ENCODE results near the gene CACNG3. TPM values are rescaled to one million over a fixed set of nuclear protein-coding genes. Genes with fewer than 3 reads are reported as not detected.

CACNG3 gene
- total RNA-seq: not detected

DNA sequence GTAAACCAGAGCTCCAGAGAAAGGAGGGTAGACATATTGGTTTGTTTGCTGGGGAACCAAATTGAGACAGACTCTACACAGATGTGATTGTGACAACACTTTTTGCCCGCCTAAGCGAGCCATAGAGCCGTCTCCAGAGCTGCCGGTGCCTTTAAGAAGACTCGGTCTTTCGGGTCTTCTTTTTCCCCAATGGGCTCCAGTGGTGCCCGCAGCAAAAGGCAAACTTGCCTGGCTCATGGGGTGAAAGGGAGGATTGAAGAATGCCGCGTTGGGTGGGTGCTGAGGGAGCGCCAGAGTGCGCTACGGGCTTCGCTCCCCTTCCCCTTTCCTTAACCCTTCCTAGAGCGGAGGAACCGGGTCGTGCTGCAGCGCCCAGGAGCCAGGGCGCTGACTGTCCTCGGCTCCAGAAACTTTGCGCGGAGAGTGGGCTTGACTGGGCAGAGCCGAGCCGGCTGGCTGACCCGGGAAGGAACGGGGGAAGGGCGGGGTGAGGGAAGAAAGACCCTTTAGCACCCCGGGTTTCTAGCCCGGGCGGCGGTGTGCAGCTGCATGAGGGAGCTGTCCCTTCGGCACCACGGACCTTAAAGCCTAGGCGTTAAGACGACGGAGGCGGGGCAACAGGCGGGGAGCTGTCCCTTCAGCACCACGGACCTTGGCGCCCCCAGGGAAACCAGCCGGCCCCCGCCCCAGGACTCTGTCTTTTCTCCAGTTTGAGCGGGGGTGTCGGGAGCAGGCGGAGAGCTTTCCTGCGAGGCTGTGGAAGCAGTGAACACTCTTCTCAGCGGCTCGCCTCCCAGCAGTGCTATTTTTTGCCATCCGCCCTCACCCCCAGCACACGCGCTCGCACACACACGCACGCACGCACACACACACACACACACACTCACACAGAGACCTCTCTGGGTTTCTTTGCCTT, at the start of gene CACNG3:
TSS of gene CACNG3 (plus strand) at position 880 of the 916 bp plus-strand sequence. CDS start 420 bp downstream, outside the sequence.
- H3K27me3 ChIP-seq: peaks cover 5% of the 10 kb centered on the region

DNA sequence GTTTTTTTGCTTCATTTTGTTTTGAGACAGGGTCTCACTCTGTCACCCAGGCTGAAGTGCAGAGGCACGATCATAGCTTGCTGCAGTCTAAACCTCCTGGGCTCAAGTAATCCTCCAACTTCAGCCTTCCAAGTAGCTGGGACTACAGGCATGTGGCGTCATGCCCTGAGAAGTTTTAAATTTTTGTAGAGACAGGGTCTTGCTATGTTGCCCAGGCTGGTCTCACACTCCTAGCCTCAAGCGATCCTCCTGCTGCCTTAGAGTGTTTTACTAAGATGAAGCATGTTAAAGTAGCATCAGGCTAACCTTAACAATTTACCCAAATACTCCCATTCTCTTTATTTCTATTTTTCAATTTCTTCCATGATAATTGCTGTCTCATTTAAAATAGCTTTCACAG, 49.2 kb upstream of the CACNG3 start:
- no peak for TF ChIP-seq POLR2AphosphoS5 (IDR thresholded peaks at IDR 0.05; ENCODE audit: insufficient read depth in 1 of 2, low read depth in 1 of 2)
- no peak for TF ChIP-seq POLR2A (IDR thresholded peaks at IDR 0.05)
- TF ChIP-seq, protein P1, sequence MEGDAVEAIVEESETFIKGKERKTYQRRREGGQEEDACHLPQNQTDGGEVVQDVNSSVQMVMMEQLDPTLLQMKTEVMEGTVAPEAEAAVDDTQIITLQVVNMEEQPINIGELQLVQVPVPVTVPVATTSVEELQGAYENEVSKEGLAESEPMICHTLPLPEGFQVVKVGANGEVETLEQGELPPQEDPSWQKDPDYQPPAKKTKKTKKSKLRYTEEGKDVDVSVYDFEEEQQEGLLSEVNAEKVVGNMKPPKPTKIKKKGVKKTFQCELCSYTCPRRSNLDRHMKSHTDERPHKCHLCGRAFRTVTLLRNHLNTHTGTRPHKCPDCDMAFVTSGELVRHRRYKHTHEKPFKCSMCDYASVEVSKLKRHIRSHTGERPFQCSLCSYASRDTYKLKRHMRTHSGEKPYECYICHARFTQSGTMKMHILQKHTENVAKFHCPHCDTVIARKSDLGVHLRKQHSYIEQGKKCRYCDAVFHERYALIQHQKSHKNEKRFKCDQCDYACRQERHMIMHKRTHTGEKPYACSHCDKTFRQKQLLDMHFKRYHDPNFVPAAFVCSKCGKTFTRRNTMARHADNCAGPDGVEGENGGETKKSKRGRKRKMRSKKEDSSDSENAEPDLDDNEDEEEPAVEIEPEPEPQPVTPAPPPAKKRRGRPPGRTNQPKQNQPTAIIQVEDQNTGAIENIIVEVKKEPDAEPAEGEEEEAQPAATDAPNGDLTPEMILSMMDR (IDR thresholded peaks at IDR 0.05): no peak

More for the DNA sequence above, at the start of gene CACNG3:
- intact Hi-C loops (cut with DNase I): no loop called here
- no peak within 1 kb of the TSS for H3K4me3 ChIP-seq
- H3K4me1 ChIP-seq: no peaks in the 10 kb centered on the region
- no peak for DNase-seq (ENCODE audit: extremely low spot score in 2 of 2)
- H3K9me3 ChIP-seq: no peaks in the 10 kb centered on the region
- H3K27ac ChIP-seq: no peak within 1 kb of the TSS
- TF ChIP-seq POLR2A (IDR thresholded peaks at IDR 0.05): no peak
- TF ChIP-seq POLR2AphosphoS5 (IDR thresholded peaks at IDR 0.05; ENCODE audit: insufficient read depth in 1 of 2, low read depth in 1 of 2): no peak
- TF ChIP-seq, protein P1 (IDR thresholded peaks at IDR 0.05): no peak
- H3K36me3 ChIP-seq: no peaks in the 10 kb centered on the region

DNA sequence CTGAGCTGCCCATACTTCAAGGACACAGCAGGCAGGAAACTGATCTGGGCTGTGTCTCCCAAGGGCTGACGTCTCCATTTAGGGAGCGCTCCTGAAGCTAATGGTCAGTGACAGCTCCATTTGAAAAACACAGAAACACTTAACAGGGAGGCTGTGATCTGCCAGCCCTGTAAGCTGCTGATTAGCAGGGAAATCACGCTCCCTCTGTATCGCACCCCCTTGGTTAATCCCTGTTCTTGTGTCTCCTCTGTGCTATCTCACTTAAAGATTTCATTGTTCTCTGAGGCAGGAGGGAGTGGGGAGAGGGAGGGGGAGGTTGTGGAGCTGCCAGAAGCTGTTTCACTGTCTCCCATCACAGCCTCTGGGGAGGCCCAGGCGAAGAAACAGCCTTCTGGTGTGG, 47.4 kb upstream of the CACNG3 start:
- H3K4me3 ChIP-seq: no peak overlapping the region
- H3K4me1 ChIP-seq: no peaks in the 10 kb centered on the region
- H3K27me3 ChIP-seq: no peaks in the 10 kb centered on the region
- TF ChIP-seq POLR2A (IDR thresholded peaks at IDR 0.05) (no peak), POLR2AphosphoS5 (IDR thresholded peaks at IDR 0.05; ENCODE audit: insufficient read depth in 1 of 2, low read depth in 1 of 2) (no peak)
- TF ChIP-seq, protein P1 (IDR thresholded peaks at IDR 0.05): no peak
- H3K27ac ChIP-seq: no peak overlapping the region
- H3K9me3 ChIP-seq: no peaks in the 10 kb centered on the region
- intact Hi-C loops (cut with DNase I): no loop called here
- no peaks in the 10 kb centered on the region for H3K36me3 ChIP-seq
- DNase-seq (ENCODE audit: extremely low spot score in 2 of 2): no peak

More for the DNA sequence above, 49.2 kb upstream of the CACNG3 start:
- DNase-seq (ENCODE audit: extremely low spot score in 2 of 2): no peak
- no peak overlapping the region for H3K27ac ChIP-seq
- no peaks in the 10 kb centered on the region for H3K9me3 ChIP-seq
- no peaks in the 10 kb centered on the region for H3K4me1 ChIP-seq
- H3K27me3 ChIP-seq: no peaks in the 10 kb centered on the region
- no peak overlapping the region for H3K4me3 ChIP-seq
- no peaks in the 10 kb centered on the region for H3K36me3 ChIP-seq
- intact Hi-C loops (cut with DNase I): no loop called here

DNA sequence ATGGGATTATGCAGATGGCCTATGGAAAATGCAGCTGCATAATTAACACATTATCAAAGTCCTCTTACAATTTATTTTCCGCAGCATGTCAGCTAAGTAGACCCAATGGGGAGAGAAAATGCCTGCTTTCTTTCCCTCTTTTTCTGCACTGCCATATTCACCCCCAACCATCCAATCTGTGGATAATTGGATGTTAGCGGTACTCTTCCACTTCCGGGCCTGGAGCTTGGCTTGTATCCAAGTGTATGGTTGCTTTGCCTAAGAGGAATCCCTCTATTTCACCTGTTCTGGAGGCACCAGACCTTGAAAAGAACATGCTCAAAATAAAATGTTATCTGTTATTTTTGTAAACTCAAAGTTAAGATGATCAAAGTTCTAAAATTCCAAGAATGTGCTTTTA, 41.1 kb upstream of the CACNG3 start:
- TF ChIP-seq POLR2AphosphoS5 (IDR thresholded peaks at IDR 0.05; ENCODE audit: insufficient read depth in 1 of 2, low read depth in 1 of 2): no peak
- H3K9me3 ChIP-seq: no peaks in the 10 kb centered on the region
- no peaks in the 10 kb centered on the region for H3K27me3 ChIP-seq
- DNase-seq (ENCODE audit: extremely low spot score in 2 of 2): no peak
- no peaks in the 10 kb centered on the region for H3K36me3 ChIP-seq
- no peak overlapping the region for H3K4me3 ChIP-seq
- no peak overlapping the region for H3K27ac ChIP-seq
- intact Hi-C loops (cut with DNase I): no loop called here
- H3K4me1 ChIP-seq: no peaks in the 10 kb centered on the region

DNA sequence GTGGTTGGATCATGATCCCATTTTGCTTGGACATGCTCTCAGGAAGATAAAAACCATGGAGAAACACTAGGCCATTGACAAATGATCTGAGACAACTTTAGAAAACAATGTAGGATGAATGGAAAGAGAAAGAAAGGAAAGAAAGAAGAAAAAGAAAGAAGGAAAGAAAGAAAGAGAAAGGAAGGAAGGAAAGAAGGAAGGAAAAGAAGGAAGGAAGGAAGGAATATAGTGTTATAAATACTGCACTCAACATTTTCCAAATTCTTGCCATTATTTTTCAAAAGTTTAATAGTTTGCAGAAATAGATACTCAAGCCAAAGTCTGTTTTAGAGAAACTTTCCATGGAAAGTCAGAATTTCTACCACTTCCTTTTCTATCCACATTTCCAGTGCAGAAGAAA, 39.2 kb upstream of the CACNG3 start:
- H3K9me3 ChIP-seq: no peaks in the 10 kb centered on the region
- DNase-seq (ENCODE audit: extremely low spot score in 2 of 2): no peak
- intact Hi-C loops (cut with DNase I): no loop called here
- no peaks in the 10 kb centered on the region for H3K27me3 ChIP-seq
- no peaks in the 10 kb centered on the region for H3K36me3 ChIP-seq
- no peak overlapping the region for H3K4me3 ChIP-seq
- no peak for TF ChIP-seq POLR2AphosphoS5 (IDR thresholded peaks at IDR 0.05; ENCODE audit: insufficient read depth in 1 of 2, low read depth in 1 of 2)
- H3K27ac ChIP-seq: no peak overlapping the region
- no peaks in the 10 kb centered on the region for H3K4me1 ChIP-seq

DNA sequence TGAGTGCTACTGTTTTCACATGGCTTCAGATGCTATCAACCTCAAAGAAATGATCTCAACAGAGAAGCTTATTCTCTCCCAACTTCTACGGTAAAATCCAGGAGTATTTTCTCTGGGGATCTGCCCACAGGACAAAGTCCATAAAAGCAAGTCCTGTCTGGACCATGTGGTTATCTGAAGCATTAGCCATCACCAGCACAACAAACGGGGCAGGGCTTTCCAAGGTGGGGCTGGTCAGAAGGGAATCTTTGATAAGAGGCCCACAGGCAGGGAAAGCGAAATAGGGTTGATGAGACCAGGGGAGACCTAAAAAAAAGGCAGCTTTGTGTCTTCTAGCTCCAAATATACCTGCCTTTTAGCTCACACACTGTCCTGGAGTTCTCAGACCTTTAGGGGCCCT, 38.7 kb upstream of the CACNG3 start:
- Histone ChIP-seq H3K27me3 (no peaks in the 10 kb centered on the region), H3K4me3 (no peak overlapping the region), H3K27ac (no peak overlapping the region), H3K4me1 (no peaks in the 10 kb centered on the region), H3K36me3 (no peaks in the 10 kb centered on the region), H3K9me3 (no peaks in the 10 kb centered on the region)
- DNase-seq (ENCODE audit: extremely low spot score in 2 of 2): no peak
- intact Hi-C loops (cut with DNase I): no loop called here
- no peak for TF ChIP-seq POLR2AphosphoS5 (IDR thresholded peaks at IDR 0.05; ENCODE audit: insufficient read depth in 1 of 2, low read depth in 1 of 2)
- no peak for TF ChIP-seq POLR2A (IDR thresholded peaks at IDR 0.05)
- TF ChIP-seq, protein P1 (IDR thresholded peaks at IDR 0.05): no peak
